ENCODE measurements around the gene EMX2.

EMX2 gene

GRCh38 chr10:117535298-117536071 lies 7.1 kb upstream of the EMX2 start:
- TF ChIP-seq CTCF (conservative IDR thresholded peaks at IDR 0.05; ENCODE audit: control insufficient read depth, insufficient read depth, low read depth, low read length), result no peak

GRCh38 chr10:117536072-117536865 lies 6.3 kb upstream of the EMX2 start:
- DNase-seq (ENCODE audit: low read depth), result no peak
- no peak overlapping the region for H3K4me3 ChIP-seq (ENCODE audit: control insufficient read depth, low read depth, low read length)
- no peak for TF ChIP-seq CTCF (conservative IDR thresholded peaks at IDR 0.05; ENCODE audit: control insufficient read depth, insufficient read depth, low read depth, low read length)

More at GRCh38 chr10:117535298-117536071, 7.1 kb upstream of the EMX2 start:
- peak overlapping the region; percentile 26 for H3K4me3 ChIP-seq (ENCODE audit: control insufficient read depth, low read depth, low read length)
- no peak for DNase-seq (ENCODE audit: low read depth)

- H3K4me3 ChIP-seq (ENCODE audit: control insufficient read depth, low read depth, low read length), result no peak overlapping the region
- no peak for TF ChIP-seq CTCF (conservative IDR thresholded peaks at IDR 0.05; ENCODE audit: control insufficient read depth, insufficient read depth, low read depth, low read length)
- DNase-seq (ENCODE audit: low read depth), result no peak
Measured at GRCh38 chr10:117536866-117537435, 5.6 kb upstream of the EMX2 start.

GRCh38 chr10:117537436-117537903 lies 5.1 kb upstream of the EMX2 start:
- peak overlapping the region; percentile 13 for H3K4me3 ChIP-seq (ENCODE audit: control insufficient read depth, low read depth, low read length)
- DNase-seq (ENCODE audit: low read depth), result no peak
- no peak for TF ChIP-seq CTCF (conservative IDR thresholded peaks at IDR 0.05; ENCODE audit: control insufficient read depth, insufficient read depth, low read depth, low read length)

- DNase-seq (ENCODE audit: low read depth), result no peak
- H3K4me3 ChIP-seq (ENCODE audit: control insufficient read depth, low read depth, low read length), result peak overlapping the region; percentile 13
- no peak for TF ChIP-seq CTCF (conservative IDR thresholded peaks at IDR 0.05; ENCODE audit: control insufficient read depth, insufficient read depth, low read depth, low read length)
Measured at GRCh38 chr10:117537904-117538524, 4.5 kb upstream of the EMX2 start.

- no peak for DNase-seq (ENCODE audit: low read depth)
- TF ChIP-seq CTCF (conservative IDR thresholded peaks at IDR 0.05; ENCODE audit: control insufficient read depth, insufficient read depth, low read depth, low read length), result no peak
- no peak overlapping the region for H3K4me3 ChIP-seq (ENCODE audit: control insufficient read depth, low read depth, low read length)
Measured at GRCh38 chr10:117539361-117539773, 3.2 kb upstream of the EMX2 start.

Data from fibroblast of mammary gland (primary cell).